GM21723 (cell line): Measurements from ENCODE around the gene SLC46A3.
"Not testable (repeated sequence)": the region's sequence is repeated elsewhere in the genome, so short reads cannot be mapped to it uniquely, and the experiment has no call there.

Experiments used
- ATAC-seq: cut with Tn5 transposase; IDR thresholded peaks from one replicate; pipeline ENCODE4 v1.9.1; 2021; ENCODE audit warnings: mild to moderate bottlenecking, moderate library complexity; ENCODE audit not compliant: unreplicated experiment

The SLC46A3 gene

GRCh38 chr13:28685114-28685513 lies 33.7 kb downstream of the SLC46A3 start:
- no peak for ATAC-seq

GRCh38 chr13:28684257-28684656 lies 34.5 kb downstream of the SLC46A3 start:
- ATAC-seq: no peak

- not testable (repeated sequence) for ATAC-seq
Measured at GRCh38 chr13:28683169-28683568, 35.6 kb downstream of the SLC46A3 start.

- no peak for ATAC-seq
Measured at GRCh38 chr13:28680541-28680940, 38.2 kb downstream of the SLC46A3 start.

GRCh38 chr13:28679628-28680027 lies 39.1 kb downstream of the SLC46A3 start:
- ATAC-seq: no peak

GRCh38 chr13:28678809-28679208 lies 40.0 kb downstream of the SLC46A3 start:
- no peak for ATAC-seq

GRCh38 chr13:28671126-28671792 lies 47.5 kb downstream of the SLC46A3 start:
- ATAC-seq: no peak

- ATAC-seq: no peak
Measured at GRCh38 chr13:28666897-28667488, 51.8 kb downstream of the SLC46A3 start.

GRCh38 chr13:28659621-28659970 lies 59.2 kb downstream of the SLC46A3 start:
- peak; percentile 33 for ATAC-seq

- peak; percentile 95 for ATAC-seq
Measured at GRCh38 chr13:28658796-28659620, 59.8 kb downstream of the SLC46A3 start, which contains the start of gene POMP. Gene POMP, plus strand, starts transcription at chr13:28659130. Its CDS starts 55 bp downstream, at chr13:28659185.

GRCh38 chr13:28658539-28658795 lies 60.3 kb downstream of the SLC46A3 start:
- peak; percentile 23 for ATAC-seq

GRCh38 chr13:28657784-28658538 lies 60.8 kb downstream of the SLC46A3 start:
- peak; percentile 12 for ATAC-seq

- ATAC-seq: no peak
Measured at GRCh38 chr13:28655561-28655960, 63.2 kb downstream of the SLC46A3 start.

GRCh38 chr13:28654276-28654675 lies 64.5 kb downstream of the SLC46A3 start:
- ATAC-seq: no peak

GRCh38 chr13:28653111-28653510 lies 65.7 kb downstream of the SLC46A3 start:
- ATAC-seq: no peak

- no peak for ATAC-seq
Measured at GRCh38 chr13:28651810-28652401, 66.9 kb downstream of the SLC46A3 start.

GRCh38 chr13:28650284-28650683 lies 68.5 kb downstream of the SLC46A3 start:
- peak; percentile 41 for ATAC-seq
